HG03097 (cell line): Measurements from ENCODE around the gene PRXL2B.

ENCODE experiments used
- ATAC-seq: cut with Tn5 transposase; IDR thresholded peaks from one replicate; pipeline ENCODE4 v1.9.1; 2021; ENCODE audit not compliant: unreplicated experiment, low FRiP score

The PRXL2B gene

GRCh38 chr1:2595812-2596529 is 9.4 kb downstream of the PRXL2B start:
- ATAC-seq = no peak

GRCh38 chr1:2596530-2597333 is 10.2 kb downstream of the PRXL2B start:
- ATAC-seq = no peak

- ATAC-seq = no peak
Observed at GRCh38 chr1:2597441-2598328, 11.1 kb downstream of the PRXL2B start.

- ATAC-seq = no peak
Observed at GRCh38 chr1:2598329-2598931, 11.9 kb downstream of the PRXL2B start.

GRCh38 chr1:2601721-2602303 is 15.2 kb downstream of the PRXL2B start:
- no peak for ATAC-seq

- ATAC-seq = no peak
Observed at GRCh38 chr1:2602311-2602835, 15.8 kb downstream of the PRXL2B start.

- ATAC-seq = no peak
Observed at GRCh38 chr1:2602866-2603520, 16.4 kb downstream of the PRXL2B start.

- no peak for ATAC-seq
Observed at GRCh38 chr1:2603521-2604155, 17.1 kb downstream of the PRXL2B start.

- no peak for ATAC-seq
Observed at GRCh38 chr1:2604156-2604843, 17.7 kb downstream of the PRXL2B start.

GRCh38 chr1:2604844-2605508 is 18.4 kb downstream of the PRXL2B start:
- no peak for ATAC-seq

GRCh38 chr1:2605509-2606395 is 19.2 kb downstream of the PRXL2B start:
- ATAC-seq = no peak

- ATAC-seq = no peak
Observed at GRCh38 chr1:2606396-2606880, 19.9 kb downstream of the PRXL2B start.

- no peak for ATAC-seq
Observed at GRCh38 chr1:2606881-2607621, 20.5 kb downstream of the PRXL2B start.

- no peak for ATAC-seq
Observed at GRCh38 chr1:2607641-2608091, 21.1 kb downstream of the PRXL2B start.

GRCh38 chr1:2609319-2610035 is 22.9 kb downstream of the PRXL2B start:
- no peak for ATAC-seq
